DOHH2 (cell line): Measurements from ENCODE around the gene RHEX.

Experiments used
- CTCF ChIP-seq: fragments of 200-600 bp; sonication (generic); IDR thresholded peaks from one replicate; pipeline ENCODE4 v1.5.1; 2014; ENCODE audit warnings: antibody characterized with exemption, mild to moderate bottlenecking, low read depth, low read length; ENCODE audit not compliant: poor library complexity, severe bottlenecking
- EZH2phosphoT487 ChIP-seq: fragments of 200-600 bp; sonication (generic); IDR thresholded peaks from 2 replicates; pipeline ENCODE4 v1.6.1; 2017; ENCODE audit warnings: borderline replicate concordance, mild to moderate bottlenecking, antibody characterized with exemption, low read length, moderate library complexity, mixed read lengths

- no peak for TF ChIP-seq CTCF
- no peak for TF ChIP-seq EZH2phosphoT487
These were observed 47.3 kb downstream of the RHEX start for GRCh38 chr1:206100226-206100815.
